Stimulated activated CD8-positive, alpha-beta memory T cell treated with anti-CD3 and anti-CD28 coated beads, Interleukin-4, amount 100 ng/mL, for 4 hours (primary cell): ENCODE measurements around the gene PTPN5.

Experiments
- DNase-seq, 2 donors: peaks; one replicate each; pipeline ENCODE4 v3.0.0-alpha.2; 2020; ENCODE audit warnings: low read depth in 2 of 2, low spot score in 1 of 2

PTPN5 gene

DNA sequence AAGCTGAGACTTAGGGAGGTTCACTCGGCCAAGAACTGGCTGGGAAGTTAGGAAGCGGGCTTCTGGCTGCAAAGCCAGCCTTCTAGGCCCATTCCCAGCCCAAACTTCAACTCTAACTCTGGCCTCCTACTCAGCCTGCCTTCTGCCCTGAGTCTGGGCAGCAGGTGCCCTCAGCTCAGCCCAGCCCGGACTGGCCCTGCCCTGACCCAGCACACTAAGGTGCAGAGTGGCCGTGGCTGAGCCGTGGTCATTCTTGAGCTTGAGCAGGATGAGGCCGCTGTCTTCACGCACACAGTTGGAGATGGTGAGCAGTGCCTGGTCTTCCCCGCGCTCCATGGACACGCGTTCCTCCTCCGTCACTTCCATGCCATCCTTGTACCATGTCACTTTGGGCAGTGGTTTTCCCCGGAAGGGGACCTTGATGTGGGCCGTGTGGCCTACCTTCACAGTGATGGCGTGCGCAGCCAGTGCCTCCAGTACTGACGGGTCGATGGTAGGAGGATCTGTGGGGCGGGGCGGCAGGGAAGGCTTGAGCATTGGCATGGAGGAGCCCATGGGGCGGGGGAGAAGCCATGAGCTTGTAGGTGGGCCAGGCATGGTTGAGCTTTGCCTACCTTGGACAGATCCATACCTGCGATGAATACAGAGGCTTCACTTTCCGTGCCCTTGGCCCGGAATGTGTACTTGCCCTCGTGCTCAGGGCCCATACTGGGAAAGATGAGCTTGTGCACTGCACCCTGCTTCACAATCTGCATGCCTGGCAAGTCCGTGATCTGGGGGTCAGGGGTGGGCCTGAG lies 77.8 kb downstream of the PTPN5 start:
- no peak for DNase-seq

DNA sequence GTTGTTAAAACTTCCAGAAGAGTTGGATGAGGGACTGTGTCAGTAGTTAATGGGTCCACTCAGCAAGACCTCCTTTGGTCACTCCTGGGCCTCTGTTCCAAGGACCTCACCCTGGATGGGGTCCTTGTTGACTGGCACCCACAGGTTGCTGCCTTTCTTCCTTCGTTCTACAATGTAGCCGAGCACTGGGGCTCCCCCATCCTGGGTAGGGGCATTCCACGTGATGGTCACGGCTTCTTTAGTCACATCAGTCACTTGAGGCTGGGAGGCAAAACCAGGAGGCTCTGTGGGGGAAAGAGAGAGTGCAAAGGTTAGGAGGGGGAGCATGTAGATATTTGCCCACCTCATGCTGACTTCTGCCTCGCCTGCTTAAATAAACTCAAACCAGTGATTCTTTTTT lies 81.1 kb downstream of the PTPN5 start:
- no peak for DNase-seq

DNA sequence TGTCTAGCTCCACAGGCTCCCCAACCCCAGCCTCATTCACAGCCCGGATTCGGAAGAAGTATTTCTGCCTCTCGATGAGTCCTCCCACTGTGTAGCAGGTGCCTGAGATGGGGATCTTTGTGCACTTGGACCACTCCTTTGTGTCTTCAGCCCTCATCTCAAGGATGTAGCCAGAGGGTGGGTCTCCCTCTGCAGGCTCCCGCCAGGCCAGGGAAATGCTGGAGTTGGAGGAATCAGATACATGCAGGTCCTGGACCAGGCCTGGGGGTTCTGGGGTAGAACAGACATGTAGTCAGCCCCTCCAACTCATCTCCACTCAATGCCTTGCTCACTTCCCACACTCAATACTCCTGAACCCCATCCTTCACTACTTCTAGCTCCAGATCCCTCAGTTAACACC lies 82.2 kb downstream of the PTPN5 start:
- no peak for DNase-seq

DNA sequence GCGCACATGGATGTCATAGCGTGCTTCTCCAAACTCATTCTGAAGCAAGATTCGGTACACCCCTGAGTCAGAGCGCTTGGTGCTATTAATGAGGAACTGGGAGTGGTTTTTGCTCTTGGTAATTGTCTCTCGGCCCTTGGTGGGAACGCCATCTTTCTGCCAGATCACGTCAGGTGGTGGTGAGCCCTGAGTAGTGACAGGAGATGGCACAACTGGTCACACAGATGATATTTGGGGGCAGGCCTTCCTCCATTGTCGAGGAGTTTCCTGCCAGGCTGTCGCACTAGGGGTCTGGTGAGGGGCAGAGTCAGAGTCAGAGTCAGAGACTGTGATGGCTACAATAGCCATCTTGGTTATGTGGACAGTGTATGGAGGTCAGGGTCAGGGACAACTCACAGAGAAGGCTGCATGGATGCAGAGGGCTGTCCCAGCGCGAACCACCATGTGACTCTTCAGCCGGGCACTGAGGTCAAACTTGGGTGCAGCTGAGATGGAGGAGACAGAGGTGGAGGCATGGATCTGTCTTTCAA lies 83.7 kb downstream of the PTPN5 start:
- no peak for DNase-seq

DNA sequence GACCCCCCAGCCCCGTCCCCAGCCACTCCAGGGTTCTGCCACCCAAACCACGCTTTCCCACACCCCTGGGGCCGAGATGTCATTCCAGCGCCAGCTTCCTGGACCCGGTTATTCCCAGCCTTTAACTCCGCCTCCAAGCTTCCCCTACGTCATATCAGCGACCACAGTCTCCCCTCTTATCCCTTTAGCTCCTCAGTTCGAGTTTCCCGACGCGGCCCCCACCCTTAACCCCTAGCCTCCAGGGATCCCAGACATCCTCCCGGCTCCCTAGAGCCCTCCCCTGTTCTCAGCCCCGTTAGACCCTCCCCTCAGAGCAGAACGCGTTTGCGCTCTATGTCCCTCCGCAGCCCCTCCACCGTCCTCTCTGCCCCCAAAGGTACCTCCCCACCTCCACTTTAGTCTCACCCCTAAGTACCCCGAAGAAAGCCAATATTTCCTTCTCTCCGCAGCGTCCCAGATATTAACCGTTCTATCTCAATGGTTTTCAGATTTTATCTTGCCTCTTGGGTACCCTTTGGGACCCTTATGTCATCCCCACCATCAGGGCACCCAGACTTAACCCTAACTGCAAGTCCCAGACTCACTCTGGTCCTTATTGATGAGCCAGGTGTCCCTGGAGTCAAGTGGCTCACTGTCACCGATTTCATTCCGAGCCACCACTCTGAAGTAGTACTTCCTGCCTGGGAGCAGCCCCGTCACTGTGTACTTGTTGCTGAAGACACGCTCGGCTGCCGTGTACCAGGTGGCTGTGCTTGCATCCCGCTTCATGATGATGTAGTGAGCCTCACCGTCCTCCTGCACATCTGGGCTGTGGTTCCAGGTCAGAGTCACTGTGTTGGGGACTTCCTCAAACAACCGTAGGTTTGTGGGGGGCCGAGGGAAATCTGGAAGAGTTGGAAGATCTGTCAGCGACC lies 85.0 kb downstream of the PTPN5 start:
- DNase-seq: no peak

DNA sequence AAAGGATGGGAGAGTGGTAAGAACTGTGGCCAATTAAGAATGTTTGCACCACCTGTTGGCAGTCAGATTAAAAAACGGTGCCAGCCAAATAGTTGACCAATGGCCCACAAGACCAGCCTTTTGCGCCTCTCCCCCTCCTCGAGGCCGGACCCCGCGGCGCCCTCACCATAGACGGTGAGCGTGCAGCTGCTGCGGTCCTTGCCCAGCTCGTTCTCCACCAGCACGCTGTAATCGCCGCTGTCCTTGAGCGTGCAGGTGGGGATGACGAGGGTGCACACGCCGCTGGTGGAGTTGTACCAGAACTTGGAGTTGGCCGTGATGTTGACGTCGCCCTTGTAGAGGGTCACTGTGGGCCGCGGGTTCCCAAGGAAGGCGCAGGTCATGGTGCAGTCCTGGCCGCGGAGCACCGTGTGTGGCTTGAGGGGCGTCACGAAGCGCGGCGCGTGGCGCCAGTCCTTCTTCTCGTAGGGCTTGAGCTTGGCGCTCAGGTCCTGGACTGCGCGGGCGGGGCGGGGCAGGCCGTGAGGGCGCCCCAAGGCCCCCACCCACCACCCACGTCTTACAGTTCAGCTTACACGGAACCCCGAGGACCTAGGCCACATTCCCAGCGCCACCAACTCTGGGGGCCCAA lies 85.8 kb downstream of the PTPN5 start:
- no peak for DNase-seq

DNA sequence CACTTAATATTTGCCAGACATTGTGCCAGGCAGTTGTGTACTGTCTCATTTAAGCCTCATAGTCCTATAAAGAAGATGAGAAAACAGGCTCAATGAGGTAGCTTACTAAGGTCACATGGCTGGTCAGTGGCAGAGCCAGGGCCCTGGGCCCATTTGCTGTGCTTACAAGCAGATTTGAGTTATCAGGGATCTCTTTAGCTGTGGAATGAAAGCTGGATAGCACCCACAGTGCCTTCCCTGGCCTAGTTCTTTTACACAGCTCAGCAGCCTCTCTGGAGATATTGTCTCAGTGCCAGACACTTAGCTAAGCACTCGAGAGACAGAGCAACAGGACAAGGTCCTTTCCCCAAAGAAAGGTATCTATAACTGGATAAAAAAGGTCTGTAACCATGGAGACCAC lies 86.9 kb downstream of the PTPN5 start:
- no peak for DNase-seq

DNA sequence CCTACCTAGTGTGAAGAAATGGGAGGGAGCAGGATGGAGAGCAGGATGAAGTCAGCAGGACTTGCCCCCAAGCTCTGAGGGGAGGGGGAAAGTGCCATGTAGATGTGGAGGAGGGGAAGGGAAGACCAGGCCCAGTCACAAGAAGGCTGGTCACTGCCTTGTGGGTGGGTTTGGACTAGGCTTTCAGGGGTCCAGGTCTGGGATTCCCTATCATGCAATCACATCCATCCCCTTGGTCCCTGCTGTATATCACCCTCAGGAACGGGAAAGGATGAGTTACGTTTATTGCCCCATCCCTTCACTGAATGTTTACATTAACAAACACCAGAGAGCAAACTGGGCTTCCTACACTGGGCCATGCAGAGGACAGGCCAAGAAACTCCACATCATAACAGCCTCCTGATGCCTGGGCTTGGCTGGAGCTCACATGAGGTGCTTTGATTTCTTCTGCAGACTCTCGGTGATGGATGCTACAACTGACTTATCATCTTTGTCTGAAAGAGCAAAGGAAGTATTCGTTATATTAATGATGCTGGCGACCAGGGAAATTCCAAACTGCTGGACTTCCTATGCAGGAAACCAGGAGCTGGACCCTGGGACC lies 87.5 kb downstream of the PTPN5 start:
- DNase-seq: no peak

DNA sequence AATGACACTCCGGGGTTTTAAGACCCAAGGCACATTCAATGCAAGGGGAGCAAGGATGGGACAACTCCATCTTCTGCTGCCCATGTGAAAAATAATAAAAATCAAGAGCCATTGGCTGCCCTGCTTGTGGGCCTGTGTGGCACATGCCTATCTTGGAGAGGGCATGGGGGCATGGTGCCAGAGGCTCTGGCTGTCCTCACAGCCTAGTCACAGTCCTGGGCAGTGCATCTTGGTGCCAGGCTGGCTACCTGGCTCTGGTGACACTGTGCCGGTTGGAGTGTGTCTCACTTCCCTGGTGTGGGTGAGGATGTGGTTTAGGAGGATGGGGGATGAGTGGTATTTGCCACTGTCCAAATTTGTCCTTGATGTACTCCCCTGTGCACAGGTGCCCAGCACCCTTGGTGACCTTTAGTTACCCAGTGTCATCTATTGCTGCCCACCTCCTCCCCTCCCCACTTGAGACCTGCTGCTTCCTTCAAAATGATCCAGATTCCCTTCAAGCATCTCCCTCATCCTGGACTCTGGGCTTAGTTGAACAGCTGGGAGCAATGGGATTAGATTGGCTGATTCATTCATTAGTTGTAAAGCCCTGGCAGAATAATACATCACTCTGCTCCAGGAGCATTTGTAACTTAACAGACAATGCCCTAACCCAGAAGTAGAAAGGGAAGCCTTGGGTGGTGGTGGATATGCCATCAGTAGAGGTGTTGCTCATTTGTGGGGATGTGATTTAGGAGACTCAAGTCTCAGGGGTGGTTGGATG lies 88.4 kb downstream of the PTPN5 start:
- DNase-seq: no peak

DNA sequence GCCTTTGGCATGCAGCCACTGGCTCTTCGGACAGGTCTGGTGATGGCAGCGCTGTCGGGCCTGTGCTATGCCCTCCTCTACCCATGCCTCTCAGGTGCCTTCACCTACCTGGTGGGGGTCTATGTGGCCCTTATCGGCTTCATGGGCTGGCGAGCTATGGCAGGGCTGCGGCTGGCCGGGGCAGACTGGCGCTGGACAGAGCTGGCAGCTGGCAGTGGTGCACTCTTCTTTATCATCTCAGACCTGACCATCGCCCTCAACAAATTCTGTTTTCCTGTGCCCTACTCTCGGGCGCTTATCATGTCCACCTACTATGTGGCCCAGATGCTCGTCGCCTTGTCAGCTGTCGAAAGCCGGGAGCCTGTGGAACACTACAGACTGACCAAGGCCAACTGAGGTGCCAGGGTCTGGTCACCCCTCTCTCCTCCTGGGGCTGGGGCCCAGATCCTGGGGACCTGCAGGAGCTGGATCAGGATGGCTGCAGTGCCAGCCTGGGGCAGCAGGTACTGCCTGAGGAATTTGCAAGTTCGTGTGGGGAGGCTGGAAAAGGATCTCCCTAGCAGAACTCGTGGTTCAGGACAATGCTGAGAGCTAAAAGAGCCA lies 89.9 kb downstream of the PTPN5 start:
- DNase-seq: no peak

DNA sequence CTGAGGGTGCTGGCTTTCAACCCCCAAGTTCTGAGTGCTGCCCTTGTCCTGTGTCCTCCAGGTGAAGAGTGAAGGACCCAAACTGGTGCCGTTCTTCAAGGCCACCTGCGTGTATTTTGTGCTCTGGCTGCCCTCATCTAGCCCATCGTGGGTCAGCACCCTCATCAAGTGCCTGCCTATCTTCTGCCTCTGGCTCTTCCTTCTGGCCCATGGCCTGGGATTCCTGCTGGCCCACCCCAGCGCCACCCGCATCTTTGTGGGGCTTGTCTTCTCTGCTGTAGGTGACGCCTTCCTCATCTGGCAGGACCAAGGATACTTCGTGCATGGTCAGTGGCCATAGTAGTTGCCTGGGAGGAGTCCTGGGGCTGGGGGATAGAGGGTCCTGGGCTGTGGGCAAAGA lies 90.7 kb downstream of the PTPN5 start:
- DNase-seq: no peak

DNA sequence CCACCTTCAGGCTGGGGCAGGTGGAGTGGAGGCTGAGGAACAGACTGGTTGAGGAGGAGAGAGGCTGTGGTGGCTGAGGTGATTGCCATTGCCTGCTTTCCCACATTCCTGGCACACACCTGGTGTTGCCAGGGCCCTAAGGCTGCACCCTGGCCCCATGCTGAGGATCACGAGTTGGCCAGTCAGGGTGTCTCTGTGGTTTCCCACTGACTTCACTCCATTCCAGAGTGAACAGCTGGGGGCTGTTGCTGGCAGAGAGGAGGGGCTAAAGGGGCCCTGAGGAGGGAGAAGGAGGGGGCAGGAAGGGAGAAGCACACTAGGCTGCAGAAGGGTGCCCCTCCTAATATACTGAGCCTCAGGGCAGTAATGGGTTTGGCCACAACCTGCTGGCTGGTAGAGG lies 91.2 kb downstream of the PTPN5 start:
- DNase-seq: no peak

DNA sequence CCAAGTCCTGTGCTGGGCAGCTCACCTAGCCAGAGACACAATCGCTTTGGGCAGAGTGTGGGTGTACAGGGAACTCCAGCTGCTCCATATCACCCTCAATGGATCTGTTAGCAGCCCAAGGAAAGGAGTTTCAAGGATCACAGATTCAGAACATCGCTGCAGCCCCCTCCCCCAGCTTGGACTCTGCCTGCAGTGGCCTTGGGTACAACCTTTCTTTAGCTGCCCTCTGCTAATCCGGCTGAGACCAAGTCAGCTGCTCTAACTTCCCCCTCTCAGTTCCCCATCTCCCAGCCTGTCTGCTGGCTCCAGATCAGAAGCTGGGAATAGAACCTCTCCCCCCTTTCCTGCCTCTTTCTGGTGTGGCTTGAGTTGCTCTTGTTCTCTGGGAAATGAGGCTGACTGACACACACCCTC lies 91.7 kb downstream of the PTPN5 start:
- DNase-seq: no peak

DNA sequence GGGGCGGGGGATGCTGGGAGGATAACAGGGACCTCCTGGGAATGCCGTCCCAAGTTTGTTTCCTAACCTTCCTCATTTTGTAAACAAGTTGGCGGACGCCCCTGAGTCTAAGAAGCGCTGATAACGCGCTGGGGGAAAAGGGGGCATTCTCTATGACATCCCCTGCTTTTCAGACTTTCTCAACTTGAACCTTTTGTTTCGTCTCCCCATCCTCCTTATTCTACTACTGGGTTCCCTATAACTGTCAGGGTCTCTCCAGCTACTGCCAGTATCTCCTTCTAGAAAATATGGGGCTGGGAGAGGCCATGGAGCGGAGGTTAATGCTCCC lies 92.4 kb downstream of the PTPN5 start:
- no peak for DNase-seq

DNA sequence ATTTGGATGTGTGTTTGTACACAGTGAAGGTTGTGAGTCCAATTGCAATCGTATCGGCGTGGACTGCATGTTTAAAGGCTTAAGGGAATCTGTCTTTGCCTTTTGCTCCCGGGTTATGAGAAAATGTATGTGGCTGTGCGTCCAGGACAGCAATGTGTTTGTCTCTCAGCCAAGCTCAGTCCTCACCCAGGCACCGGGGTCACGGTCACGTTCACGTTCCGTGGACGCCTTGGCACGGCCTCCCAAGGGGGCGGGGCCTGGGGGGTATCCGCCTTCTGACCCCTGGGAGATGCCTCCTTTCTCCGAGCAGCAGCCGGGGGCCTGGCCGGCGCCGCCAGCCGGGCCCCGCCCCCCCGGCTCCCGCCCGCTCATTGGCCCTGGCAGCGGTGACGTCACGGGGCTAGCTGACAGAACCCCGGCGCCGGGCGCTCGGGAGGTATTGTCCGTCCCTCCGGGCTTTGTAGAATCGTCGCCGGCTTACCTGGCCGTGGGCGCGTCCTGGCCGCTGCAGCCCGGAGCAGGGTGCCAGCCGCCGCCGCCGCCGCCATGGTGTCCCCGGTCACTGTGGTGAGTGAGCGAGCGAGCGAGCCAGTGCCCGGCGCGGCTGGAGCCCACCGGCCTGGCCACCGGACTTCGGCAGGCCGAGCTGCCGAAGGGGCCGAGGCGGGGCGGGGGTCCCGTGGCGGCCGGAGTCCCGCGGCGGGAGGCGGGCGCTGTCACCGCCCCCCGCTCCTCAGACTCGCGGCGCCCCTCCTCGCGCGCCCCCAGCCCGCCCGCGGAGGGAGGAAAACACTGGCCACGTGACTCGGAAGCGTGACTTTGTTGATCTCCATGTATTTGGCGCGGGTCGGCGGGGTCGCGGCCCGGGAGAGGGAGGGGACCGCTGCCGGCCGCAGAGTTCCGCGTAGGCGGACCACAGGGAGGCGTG lies 93.0 kb downstream of the PTPN5 start, which contains the start of gene TMEM86A:
TSS of gene TMEM86A (plus strand) at position 439 of the 928 bp plus-strand sequence. CDS start at position 547, 108 bp downstream.
- peak; percentile 73 to 81 for DNase-seq

DNA sequence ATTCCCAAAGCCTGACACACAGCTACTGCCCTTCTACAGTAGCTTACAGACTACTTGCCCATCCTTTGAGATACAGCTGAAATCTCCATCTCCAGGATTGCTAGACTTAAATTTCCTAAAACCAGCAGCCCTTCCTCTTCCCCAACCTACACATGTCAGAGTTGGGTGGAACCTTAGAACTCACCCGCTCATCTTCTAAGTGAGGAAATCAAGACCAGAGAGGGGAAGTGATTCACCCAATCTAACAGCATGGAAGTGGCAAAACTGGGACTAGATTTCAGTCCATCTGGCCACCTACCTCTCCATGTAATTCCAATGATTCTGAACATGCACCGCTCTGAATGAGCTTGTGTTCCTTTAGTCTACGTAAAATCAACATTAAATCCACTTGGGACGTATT lies 94.0 kb downstream of the PTPN5 start:
- DNase-seq: no peak

DNA sequence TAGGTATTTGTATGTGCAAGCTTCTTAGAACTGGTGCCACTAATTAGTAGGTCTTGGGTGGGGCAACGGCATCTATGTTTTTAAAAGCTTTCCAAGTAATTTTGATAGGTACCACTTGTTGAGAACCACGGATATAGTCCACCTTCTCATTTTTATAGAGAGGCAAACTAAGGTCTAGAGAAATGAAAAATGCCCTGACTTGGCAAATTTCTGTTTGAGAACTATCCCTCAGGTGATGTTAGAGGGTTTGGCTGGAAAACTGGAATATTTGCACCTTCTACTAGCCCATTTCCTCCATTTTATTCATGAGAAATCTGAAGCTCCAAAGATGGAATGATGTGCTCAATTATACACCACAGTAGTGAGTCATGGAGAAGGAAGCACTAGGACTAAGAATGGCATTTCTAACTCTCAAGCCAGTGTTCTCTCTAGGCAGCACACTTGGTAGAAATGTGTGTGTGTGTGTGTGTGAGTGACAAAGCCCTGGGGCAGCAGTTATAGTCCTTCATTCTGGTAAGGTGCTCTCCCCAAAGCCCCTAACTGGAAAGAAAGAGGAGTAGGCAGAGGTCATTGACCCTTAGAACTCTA lies 94.9 kb downstream of the PTPN5 start:
- no peak for DNase-seq

DNA sequence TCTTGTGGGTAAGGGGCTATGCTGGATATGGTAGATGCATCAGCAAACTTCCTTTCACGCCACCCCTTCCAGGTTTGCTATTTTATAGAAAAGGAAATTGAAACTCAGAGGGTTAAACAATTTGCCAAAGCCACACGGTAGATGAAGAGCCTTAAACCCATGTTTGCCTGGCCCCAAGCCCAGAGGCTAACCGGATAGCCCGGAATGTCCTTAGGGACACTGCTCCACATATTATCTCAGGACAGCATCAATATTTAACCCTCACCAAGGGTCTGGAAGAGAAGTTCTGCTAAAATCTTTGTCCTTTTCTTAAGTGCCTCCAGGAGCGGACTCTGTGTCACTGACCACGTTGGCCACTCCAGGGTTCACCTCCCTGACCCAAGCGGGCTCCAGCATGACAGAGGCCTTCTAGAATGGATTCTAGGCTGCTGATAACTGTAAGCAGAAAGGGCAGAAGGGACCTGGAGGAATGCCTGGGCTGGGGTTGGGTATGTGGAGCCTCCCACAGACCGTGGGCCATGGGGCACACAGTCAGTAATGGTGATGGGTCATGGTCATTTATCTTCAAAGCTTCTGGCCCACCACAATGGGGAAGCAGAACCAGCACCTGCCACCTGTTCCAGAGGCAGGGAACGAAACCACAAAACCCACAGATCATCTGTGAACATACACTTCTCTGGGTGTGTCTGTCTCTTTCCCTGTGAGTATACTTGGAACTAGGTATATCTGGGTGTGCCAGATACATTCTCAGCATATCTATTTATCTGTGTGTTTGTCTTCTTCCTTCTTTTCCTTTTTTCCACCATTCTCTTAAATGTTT lies 98.4 kb downstream of the PTPN5 start:
- no peak for DNase-seq
